NCI-H2227 treated with DMSO at 0.1 percent for 48 hours (cell line): ENCODE data around the gene BRAF.
"Not testable (repeated sequence)": the region's sequence is repeated elsewhere in the genome, so short reads cannot be mapped to it uniquely, and the experiment has no call there.

ENCODE experiments used
- DNase-seq: peaks from one replicate; lab custom pipeline; 2025; lab: John Stamatoyannopoulos, UW

The BRAF gene

DNA sequence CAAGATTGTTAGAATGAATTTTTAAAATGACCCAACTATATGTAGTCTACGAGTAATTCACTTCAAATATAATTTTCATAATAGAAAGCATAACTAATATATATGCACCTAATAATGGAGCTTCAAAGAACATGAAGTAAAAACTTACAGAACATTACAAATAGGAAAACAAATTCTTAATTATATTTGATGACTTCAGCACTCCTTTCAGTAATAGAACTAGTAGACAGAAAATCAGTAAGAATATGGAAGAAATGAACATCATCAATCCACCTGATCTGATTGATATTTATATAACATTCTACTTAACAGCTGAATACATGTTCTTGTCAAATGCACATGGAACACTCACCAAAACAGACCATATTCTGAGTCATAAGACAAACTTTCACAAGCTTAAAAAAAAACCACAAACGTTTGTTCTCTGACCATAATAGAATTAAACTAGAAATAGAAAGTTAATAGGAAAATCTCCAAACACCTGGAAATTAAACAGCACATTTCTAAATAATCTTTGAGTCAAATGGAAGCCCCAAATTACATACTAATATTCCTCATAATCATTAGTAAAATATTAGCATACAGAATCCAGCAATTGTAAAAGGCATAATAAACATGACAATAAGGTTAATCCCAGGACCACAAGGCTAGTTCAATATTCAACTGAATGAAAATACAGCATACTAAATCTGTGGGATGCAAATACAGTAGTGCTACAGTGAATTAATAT, 48.0 kb downstream of the BRAF start:
- DNase-seq, result no peak

GRCh38 chr7:140873434-140873833, 51.3 kb downstream of the BRAF start:
- no peak for DNase-seq

GRCh38 chr7:140870003-140870402, 54.7 kb downstream of the BRAF start:
- no peak for DNase-seq

DNA sequence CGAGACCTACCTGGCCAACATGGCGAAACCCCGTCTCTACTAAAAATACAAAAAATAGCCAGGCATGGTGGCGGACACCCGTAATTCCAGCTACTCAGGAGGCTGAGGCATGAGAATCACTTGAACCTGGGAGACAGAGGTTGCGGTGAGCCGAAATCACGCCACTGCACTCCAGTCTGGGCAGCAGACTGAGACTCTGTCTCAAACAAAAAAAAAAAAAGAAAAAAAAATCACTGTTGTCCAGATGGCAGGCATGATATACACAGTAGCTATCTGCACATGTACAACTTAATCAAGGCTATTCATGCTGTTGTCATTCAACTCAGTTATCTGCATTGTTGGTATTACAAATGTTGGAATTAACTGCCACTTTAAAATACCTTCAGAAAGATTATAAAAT, 55.3 kb downstream of the BRAF start:
- DNase-seq, result no peak

GRCh38 chr7:140867467-140868462, 57.0 kb downstream of the BRAF start:
- no peak for DNase-seq

DNA sequence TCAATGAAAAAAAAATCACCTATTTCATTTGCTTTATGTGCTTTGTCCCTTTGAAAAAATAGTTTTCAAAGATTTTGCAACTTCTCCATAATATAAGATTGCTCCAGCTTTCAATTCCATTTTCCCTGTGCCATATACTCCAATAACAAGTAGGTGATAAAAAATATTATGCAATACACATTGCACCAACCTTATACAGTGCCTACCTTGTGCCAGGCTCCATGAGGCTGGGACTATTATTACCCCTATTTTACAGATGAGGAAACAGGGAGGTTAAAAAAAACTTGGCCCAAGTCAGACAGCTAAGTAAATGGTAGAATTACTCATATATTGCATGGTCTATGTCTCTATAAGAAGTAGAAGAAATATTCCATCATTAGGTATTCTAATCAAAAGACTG, 57.8 kb downstream of the BRAF start:
- DNase-seq, result no peak

DNA sequence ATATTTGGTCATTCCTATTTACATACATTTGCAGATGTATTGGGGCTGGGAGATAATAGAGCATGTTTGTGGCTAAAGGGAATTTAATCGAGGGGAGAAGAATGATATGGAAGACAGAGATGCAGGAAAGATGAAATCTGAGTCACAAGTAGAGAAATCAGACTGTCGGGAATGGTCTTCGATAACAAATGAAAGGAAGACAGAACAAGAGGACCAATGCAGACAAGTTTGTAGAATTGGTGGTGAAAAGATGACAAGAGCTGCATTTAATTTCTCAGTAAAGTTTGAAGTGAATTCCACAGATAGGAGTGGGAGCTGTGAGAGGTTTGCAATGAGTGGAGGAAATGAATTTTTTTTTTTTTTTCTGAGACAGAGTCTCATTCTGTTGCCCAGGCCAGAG, 60.0 kb downstream of the BRAF start:
- DNase-seq, result no peak

GRCh38 chr7:140863867-140864266, 60.9 kb downstream of the BRAF start:
- no peak for DNase-seq

DNA sequence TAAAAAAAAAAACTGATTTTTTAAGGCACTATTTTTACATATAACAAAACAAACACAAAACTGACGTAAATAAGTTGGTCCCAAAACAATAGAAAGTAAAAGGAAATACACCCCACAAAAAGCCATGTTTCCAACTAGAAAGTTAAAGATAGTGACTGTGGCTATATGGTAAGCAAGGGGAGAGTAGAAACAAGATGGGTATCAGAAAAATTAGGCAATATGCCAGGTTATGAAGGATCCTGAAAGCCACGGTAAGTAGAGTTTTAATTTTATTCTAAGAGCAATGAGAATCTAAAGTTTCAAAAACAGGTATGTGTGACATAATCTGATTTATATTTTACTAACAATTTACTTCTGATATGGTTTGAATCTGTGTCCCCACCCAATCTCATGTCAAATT, 61.5 kb downstream of the BRAF start:
- DNase-seq, result no peak

DNA sequence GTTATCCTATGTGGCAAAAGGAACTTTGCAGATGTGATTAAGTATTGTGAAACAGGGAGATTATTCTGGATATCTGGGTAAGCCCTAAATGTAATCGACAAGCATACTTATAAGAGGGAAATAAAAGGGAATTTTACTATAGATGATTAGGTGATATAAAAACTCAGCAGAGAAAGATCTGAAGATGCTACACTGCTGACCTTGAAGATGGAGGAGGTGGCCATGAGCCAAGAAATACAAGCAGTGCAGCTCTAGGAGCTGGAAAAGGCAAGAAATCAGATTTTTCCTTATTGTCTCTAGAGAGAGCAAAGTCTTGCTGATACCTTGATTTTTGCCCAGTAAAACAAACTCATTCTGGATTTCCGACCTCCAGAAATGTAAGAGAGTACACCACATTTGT, 67.7 kb downstream of the BRAF start:
- no peak for DNase-seq

- DNase-seq, result no peak
Observed at GRCh38 chr7:140841166-140841715, 83.5 kb downstream of the BRAF start.

DNA sequence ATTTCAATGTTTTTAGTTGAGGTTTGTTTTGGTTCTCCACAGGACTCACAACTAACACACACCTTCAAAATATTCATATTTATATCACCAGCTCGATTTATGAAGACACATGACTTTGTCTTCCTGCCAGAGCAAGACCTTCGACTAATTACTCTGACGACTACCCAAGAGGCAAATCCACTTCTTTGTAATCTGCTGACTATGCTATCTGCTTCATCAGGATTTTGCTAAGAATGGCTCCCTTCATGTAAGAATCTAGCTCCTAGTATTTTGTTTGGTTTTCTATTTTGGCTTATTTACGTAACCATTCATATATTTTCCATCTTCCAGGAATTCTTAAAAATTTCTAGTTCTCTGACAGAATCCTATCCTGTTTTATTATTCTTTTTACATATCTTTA, 93.0 kb downstream of the BRAF start:
- no peak for DNase-seq

DNA sequence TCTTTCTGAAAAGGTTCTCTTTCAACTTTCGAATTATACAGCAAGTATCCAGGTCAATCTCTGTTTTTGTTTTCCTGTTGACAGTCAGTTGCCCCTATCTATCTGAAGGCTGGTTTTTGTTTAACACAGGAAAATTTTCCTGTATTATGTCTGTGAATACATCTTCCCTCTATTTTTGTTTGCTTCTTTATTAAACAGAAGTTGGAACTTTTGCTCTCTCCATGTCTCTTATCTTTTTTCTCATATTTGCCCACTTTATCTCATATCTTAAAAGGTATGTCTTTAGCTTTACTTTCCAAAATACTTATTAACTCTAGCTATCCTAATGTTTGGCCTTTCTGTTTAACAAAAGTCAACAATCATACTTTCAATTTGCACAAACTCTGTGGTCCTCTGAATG, 95.0 kb downstream of the BRAF start:
- DNase-seq, result no peak

GRCh38 chr7:140828741-140829140, 96.0 kb downstream of the BRAF start:
- DNase-seq, result no peak

DNA sequence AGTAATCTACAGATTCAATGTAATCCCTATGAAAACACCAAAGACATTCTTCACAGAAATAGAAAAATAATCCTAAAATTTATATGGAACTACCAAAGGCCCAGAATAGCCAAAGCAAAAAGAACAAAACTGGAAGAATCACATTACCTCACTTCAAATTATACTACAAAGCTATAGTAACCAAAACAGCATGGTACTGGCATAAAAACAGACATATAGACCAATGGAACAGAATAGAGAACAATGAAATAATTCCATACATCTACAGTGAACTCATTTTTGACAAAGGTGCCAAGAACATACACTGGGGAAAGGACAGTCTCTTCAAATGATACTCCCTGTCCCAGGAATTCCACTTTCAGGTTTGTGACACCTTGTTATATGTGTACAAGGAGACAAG, 107.3 kb downstream of the BRAF start:
- DNase-seq, result not testable (repeated sequence)

DNA sequence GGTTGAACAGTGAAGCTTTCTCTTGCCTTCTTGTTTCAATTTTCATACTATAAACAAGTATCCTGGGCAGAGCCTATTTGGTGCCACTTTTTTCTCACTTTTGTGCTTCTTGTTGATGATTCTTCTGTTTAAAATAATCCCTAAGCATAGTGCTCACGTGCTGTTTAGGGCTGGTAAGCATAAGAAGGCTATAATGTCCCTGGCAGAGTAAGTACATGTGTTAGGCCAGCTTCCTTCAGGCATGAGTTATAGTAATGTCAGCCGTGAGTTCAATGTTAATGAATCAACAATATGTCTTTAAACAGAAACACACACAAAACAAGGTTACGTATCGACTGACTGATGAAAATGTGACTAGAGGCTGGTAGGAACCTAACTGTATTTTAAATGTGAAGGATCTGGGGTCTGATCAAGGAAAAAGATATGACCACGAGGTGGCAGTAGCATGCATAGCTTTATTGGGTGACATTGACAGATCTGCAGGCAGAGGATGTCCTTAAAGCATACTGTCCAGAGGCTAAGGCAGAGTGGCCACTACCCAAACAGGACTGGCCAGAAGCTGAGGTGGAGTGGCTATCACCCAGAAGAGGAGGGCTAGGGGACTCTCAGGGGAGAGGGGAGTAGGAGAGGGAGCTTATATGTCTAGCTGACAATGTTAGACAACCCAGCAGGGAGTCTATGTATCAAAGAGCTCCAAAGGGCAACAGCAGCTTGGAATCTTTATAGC, 113.7 kb downstream of the BRAF start:
- DNase-seq, result peak; percentile 77

GRCh38 chr7:140810385-140810784, 114.3 kb downstream of the BRAF start:
- DNase-seq, result no peak

GRCh38 chr7:140778975-140779374, 145.8 kb downstream of the BRAF start:
- DNase-seq, result no peak

DNA sequence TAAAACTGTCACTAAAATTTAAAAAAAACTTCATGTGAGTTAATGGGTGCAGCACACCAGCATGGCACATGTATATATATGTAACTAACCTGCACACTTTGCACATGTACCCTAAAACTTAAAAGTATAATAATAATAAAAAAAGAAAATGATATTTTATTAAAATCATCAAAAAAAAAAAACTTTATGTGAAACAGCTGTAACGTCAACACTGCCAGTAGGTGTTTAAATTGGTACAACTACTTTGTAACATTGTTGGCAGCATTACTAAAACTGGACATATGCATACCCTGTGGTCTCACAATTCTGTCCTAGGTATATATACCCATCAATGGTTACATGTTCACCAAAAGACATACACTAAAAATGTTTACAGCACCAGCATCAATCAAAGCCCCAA, 146.2 kb downstream of the BRAF start:
- DNase-seq, result no peak

DNA sequence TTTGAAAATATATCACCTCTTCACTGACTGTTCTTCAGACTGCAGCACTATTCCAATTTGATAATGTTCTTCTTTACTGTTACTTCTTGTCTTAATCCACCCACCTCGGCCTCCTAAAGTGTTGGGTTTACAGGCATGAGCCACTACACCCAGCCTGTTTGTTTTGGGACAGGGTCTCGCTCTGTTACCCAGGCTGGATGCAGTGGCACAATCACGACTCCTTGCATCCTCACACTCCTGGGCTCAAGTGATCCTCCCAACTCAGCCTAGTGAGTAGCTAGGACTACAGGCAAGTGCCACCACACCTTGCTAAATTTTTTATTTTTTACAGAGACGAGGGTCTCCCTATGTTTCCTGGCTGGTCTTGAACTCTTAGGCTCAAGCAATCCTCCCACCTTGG, 150.4 kb downstream of the BRAF start:
- no peak for DNase-seq

GRCh38 chr7:140773104-140773503, 151.6 kb downstream of the BRAF start:
- DNase-seq, result no peak

DNA sequence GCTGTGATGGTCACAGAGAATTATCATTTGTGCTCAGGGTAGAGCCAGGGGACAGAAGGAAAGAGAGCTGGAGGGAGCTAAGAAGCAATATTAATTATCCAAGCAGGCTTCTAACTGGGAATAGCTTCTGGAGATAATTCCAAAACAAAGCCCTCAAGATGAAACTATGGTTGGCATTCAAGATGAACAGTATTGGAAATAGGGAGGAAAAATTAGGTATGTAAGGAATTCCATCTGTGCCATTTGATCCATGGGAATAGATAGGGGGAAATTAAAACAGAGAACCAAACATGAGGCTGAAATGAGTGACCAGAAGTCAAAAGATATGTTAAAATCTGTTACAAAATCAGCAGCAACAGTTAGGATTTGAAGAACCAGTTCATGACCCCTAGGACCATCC, 152.9 kb downstream of the BRAF start:
- no peak for DNase-seq
